Upper lobe of left lung (tissue), 6 donors: ENCODE results near the gene SAXO1. TPM values are rescaled to one million over a fixed set of nuclear protein-coding genes. Genes with fewer than 3 reads are reported as not detected.

Experiments used
- ATAC-seq, 2 donors: fragments of 200-7000 bp; cut with Tn5 transposase; one replicate each; pipeline ENCODE4 v1.9.1; 2022; ENCODE audit warnings: mild to moderate bottlenecking in 2 of 2, moderate library complexity in 2 of 2; ENCODE audit not compliant: low FRiP score in 2 of 2
- DNase-seq, 2 donors: peaks; one replicate each; pipeline ENCODE4 v3.0.0-alpha.2; 2019 to 2020
- H3K27ac ChIP-seq, 4 donors: fragments of 200-600 bp; sonication (generic); one replicate each; pipeline ENCODE4 v1.5.1; 2016 to 2019
- H3K27me3 ChIP-seq, 4 donors: fragments of 200-600 bp; sonication (generic); one replicate each; pipeline ENCODE4 v1.5.1; 2017 to 2019
- H3K36me3 ChIP-seq, 4 donors: fragments of 200-600 bp; sonication (generic); one replicate each; pipeline ENCODE4 v1.5.1; 2016 to 2019
- H3K4me1 ChIP-seq, 4 donors: fragments of 200-600 bp; sonication (generic); one replicate each; pipeline ENCODE4 v1.5.1; 2018 to 2019
- H3K4me3 ChIP-seq, 4 donors: fragments of 200-600 bp; sonication (generic); one replicate each; pipeline ENCODE4 v1.5.1; 2017 to 2019; ENCODE audit warnings: mild to moderate bottlenecking in 2 of 4, moderate library complexity in 1 of 4
- H3K9me3 ChIP-seq, 4 donors: fragments of 200-600 bp; sonication (generic); one replicate each; pipeline ENCODE4 v1.5.1; 2018 to 2019
- EP300 ChIP-seq, 4 donors: sonication (generic); formaldehyde crosslinking; IDR thresholded peaks; one replicate each; pipeline ENCODE4 v1.5.1; 2017; ENCODE audit warnings: antibody characterized with exemption in 4 of 4, control low read depth in 2 of 4
- POLR2A ChIP-seq, 4 donors: fragments of 450-650 bp; IDR thresholded peaks; one replicate each; pipeline ENCODE4 v1.5.1; 2016 to 2017; ENCODE audit warnings: antibody characterized with exemption in 4 of 4, mild to moderate bottlenecking in 2 of 4
- POLR2AphosphoS5 ChIP-seq, 2 donors: sonication (generic); formaldehyde crosslinking; IDR thresholded peaks; one replicate each; pipeline ENCODE4 v1.5.1; 2017; ENCODE audit warnings: antibody characterized with exemption in 2 of 2
- whole genome bisulfite sequencing, 2 donors: methylation state at CpG; one replicate each; pipeline ENCODE4 v1.1.5; 2017 to 2018; 5-methylcytosine and 5-hydroxymethylcytosine counted together
- total RNA-seq, 6 donors: library from RNA; depleted of rRNA in 4 of 6; stranded (reverse); fragments of >200 nt in 4 of 6; gene quantifications; one replicate each; pipeline versions ENCODE4 v1.1.0 to v1.2.1, GENCODE V29; 2016 to 2021
- TF ChIP-seq, protein P1 (sequence below), 6 experiments: fragments of 450-650 bp in 4 of 6; fragments of 200-600 bp in 2 of 6; sonication (generic) in 2 of 6; IDR thresholded peaks; one replicate each; pipeline ENCODE4 v1.5.1; 2016 to 2019; ENCODE audit warnings: antibody characterized with exemption in 6 of 6
- donor health status: DM: no; HTN: no; CAD: no; lungs with moderate emphysema.
- donor health status: DM: no; HTN: yes; CAD: no; lungs with severe emphysema.

SAXO1 gene
- total RNA-seq, 6 donors from 2014 or later, result under 0.01 to 0.22 (median 0.05) TPM; not detected in 2

DNA sequence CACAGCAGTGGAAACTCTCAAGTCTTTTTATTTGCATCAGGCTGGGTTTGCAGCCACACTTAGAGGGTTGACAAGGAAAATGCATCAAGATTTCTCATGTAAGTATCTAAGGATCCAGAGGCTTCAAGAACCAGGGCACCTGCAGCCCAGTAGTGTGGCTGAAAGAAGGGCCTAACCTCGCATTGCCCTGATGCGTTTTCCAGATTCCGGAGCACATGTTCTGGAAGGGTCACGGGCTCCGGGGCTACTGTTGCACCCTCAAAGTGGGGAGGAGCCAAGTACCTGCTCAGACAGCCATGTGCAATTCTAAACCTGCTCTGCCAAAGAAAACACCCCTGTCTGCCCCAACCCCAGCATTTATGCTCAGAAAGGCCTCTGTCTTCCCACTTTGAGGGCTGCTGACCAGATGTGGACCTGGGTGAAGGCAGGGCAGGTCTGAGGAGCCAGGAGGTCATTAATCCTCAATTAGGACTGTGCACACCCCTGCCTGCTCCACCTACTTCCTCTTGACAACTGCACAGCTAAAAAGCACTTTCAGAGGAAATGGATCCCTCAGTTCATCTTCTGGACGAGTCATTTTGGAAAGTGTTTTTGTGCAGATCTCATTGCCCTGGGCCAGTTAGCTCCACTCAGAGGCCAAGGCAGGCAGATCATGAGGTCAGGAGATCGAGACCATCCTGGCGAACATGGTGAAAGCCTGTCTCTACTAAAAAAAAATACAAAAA, 110.7 kb downstream of the SAXO1 start:
- 77 to 80% methylated on average over 8 of the region's 8 CpGs for WGBS, 2 donors
- no peak for TF ChIP-seq POLR2AphosphoS5 (IDR thresholded peaks at IDR 0.05)
- H3K36me3 ChIP-seq, result no peaks in the 10 kb centered on the region
- H3K4me3 ChIP-seq, result no peak overlapping the region
- H3K9me3 ChIP-seq, result no peaks in the 10 kb centered on the region
- no peak overlapping the region for H3K27ac ChIP-seq
- no peaks in the 10 kb centered on the region for H3K27me3 ChIP-seq
- H3K4me1 ChIP-seq, result no peaks in the 10 kb centered on the region
- DNase-seq (no peak), ATAC-seq (peak in 1 of 2 donors; percentile 24)

DNA sequence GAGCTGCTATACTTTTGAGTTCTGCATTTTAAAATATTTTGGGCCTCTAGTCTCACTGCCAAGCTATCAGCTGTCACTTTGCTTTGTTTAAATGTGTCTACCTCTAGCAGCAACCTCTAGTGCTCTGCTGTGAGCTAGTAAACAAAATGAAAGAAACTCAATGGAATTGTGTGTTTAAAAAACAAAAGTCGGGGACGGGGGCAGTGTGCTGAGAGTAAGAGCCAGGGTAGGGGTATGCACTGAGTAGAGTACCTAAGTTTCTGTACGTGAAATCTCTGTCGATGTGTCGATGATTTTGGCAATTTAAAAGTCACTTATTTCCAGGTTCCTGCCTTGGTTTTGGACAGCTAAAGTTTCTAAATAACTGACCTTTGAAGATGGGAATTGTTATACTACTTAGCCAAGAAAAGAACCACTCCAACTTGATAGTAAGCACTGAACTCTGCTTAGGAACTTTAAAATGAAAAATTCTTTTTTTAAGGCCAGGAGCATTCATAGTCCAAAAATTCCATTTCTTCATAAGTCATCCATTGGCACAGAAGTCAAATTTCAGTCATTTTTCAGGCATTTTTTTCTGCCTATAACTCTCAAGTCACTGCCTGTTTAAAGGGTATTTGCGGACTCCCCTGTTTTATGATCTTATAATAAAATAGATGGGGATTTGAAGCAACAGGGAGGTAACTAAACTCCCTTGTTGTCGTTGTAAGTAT, 111.5 kb downstream of the SAXO1 start:
- H3K36me3 ChIP-seq, result no peaks in the 10 kb centered on the region
- no peaks in the 10 kb centered on the region for H3K27me3 ChIP-seq
- H3K4me1 ChIP-seq, result no peaks in the 10 kb centered on the region
- no peak overlapping the region for H3K27ac ChIP-seq
- WGBS, 2 donors, result 82 to 83% methylated on average over 7 of the region's 7 CpGs
- ATAC-seq, result peak in 1 of 2 donors; percentile 22
- H3K4me3 ChIP-seq, result no peak overlapping the region
- no peak for DNase-seq
- TF ChIP-seq, protein P1, sequence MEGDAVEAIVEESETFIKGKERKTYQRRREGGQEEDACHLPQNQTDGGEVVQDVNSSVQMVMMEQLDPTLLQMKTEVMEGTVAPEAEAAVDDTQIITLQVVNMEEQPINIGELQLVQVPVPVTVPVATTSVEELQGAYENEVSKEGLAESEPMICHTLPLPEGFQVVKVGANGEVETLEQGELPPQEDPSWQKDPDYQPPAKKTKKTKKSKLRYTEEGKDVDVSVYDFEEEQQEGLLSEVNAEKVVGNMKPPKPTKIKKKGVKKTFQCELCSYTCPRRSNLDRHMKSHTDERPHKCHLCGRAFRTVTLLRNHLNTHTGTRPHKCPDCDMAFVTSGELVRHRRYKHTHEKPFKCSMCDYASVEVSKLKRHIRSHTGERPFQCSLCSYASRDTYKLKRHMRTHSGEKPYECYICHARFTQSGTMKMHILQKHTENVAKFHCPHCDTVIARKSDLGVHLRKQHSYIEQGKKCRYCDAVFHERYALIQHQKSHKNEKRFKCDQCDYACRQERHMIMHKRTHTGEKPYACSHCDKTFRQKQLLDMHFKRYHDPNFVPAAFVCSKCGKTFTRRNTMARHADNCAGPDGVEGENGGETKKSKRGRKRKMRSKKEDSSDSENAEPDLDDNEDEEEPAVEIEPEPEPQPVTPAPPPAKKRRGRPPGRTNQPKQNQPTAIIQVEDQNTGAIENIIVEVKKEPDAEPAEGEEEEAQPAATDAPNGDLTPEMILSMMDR (IDR thresholded peaks at IDR 0.05), result no peak
- no peak for TF ChIP-seq EP300 (IDR thresholded peaks at IDR 0.05)
- TF ChIP-seq POLR2A (IDR thresholded peaks at IDR 0.05), result no peak
- TF ChIP-seq POLR2AphosphoS5 (IDR thresholded peaks at IDR 0.05), result no peak
- no peaks in the 10 kb centered on the region for H3K9me3 ChIP-seq

DNA sequence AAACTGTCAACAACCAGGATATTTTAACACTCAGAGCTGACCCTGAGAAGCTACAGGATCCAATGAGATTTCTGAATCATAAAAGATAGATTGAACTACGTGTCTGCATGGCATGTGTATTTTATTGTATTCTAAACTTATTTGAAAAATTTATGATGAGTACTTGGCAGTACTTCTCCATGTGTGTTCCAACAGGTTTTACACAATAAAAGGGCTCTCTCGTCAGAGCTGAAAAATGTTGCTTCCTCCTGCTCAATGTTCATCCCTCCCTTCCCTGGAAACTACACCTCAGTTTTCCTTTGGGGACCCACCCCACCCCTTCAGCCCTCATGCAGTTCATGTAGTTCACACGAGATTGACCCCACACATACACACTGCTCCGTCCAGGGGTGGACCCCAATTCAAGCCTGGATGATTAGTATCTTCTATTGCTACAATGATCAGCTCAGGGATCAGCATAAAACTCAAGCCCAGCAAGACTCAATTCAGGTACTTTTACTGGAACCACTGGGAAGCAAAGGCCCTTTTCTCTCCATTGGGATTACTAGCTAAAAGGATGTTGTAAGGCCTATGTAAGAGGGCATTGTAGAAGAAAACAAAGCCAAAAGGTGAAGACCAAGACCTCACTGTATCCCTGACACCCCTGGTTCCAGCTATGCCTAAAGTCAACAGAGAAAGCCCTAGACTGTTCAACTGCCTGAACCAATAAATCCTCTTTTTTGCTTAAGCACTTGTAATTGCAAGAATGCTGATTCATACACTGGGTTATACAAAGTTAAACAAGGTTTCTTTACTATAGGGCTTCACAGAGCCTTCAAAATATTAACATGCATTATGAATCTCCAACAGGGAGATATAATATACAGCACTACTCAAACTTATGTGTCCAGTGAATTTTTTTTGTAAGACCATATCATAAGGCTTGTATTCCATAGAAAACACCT, 112.6 kb downstream of the SAXO1 start:
- TF ChIP-seq POLR2AphosphoS5 (IDR thresholded peaks at IDR 0.05), result no peak
- TF ChIP-seq, protein P1 (IDR thresholded peaks at IDR 0.05), result no peak
- WGBS, 2 donors, result 80 to 81% methylated on average over 4 of the region's 4 CpGs
- peak in 1 of 2 donors; percentile 20 for ATAC-seq

DNA sequence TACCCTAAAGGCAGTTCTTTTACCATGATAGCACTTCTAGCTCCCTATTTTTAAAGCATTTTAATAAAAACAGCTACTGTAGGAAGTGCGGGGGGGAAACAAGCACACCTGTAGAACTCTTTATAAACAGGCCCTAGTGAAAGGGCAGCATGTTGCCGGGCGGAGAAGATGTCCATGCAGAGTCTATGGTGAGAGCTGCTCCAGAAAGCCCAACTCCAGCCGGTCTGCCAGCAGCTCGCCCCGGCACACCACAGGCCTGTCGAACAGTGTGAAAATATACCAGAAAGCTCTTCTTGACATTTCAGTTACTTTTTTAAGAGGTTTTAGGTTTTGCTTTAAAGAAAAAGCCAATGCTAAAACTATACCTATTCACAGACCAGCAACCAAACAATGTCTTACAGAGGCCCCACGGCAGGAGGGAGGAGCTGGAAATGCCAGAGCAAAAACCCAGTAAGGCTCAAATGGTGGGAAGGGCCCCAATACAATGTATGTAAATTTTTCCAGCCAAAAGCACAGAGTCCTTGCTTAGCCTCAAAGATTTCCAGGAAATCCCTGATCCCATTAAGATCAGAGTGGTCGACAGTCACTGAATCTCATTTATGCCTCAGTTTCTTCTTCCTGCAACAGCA, 121.2 kb downstream of the SAXO1 start:
- no peak for ATAC-seq
- H3K9me3 ChIP-seq, result no peaks in the 10 kb centered on the region
- H3K27ac ChIP-seq, result no peak overlapping the region
- H3K27me3 ChIP-seq, result no peaks in the 10 kb centered on the region
- H3K4me1 ChIP-seq, result no peaks in the 10 kb centered on the region
- no peaks in the 10 kb centered on the region for H3K36me3 ChIP-seq
- TF ChIP-seq, protein P1 (IDR thresholded peaks at IDR 0.05), result no peak
- TF ChIP-seq POLR2A (IDR thresholded peaks at IDR 0.05), result no peak
- no peak overlapping the region for H3K4me3 ChIP-seq
- WGBS, 2 donors, result 92% methylated on average over 9 of the region's 9 CpGs
- peak in 1 of 2 donors; percentile 33 for DNase-seq

More for the DNA sequence above, 112.6 kb downstream of the SAXO1 start:
- Histone ChIP-seq H3K27me3 (no peaks in the 10 kb centered on the region), H3K4me3 (no peak overlapping the region), H3K4me1 (no peaks in the 10 kb centered on the region), H3K9me3 (no peaks in the 10 kb centered on the region), H3K36me3 (no peaks in the 10 kb centered on the region), H3K27ac (no peak overlapping the region)
- no peak for DNase-seq

DNA sequence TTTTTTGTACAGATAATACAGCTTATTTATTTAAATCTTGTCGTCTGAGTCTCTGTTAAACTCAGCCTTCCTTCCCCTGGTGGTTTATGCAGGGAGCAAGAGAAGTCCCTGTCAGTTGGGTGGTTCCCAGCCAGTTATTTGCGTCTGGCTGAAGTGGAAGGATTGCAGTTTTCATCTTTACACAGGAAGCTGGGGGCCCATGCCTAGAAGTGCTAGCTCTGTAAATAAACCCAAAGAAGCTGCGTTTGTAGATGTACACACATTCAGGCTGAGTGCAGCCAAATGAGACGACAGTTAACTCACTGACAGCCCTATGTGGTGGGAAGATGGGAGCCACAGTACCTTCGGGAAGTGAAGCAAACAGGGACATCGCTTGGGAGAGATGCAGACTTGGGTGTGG, 122.1 kb downstream of the SAXO1 start:
- no peak for TF ChIP-seq POLR2A (IDR thresholded peaks at IDR 0.05)
- TF ChIP-seq POLR2AphosphoS5 (IDR thresholded peaks at IDR 0.05), result no peak
- TF ChIP-seq, protein P1 (IDR thresholded peaks at IDR 0.05), result no peak
- TF ChIP-seq EP300 (IDR thresholded peaks at IDR 0.05), result no peak
- no peak for DNase-seq
- no peak overlapping the region for H3K4me3 ChIP-seq

More for the DNA sequence above, 122.1 kb downstream of the SAXO1 start:
- no peaks in the 10 kb centered on the region for H3K4me1 ChIP-seq
- no peaks in the 10 kb centered on the region for H3K27me3 ChIP-seq
- 35 to 37% methylated on average over 6 of the region's 6 CpGs for WGBS, 2 donors
- H3K9me3 ChIP-seq, result no peaks in the 10 kb centered on the region
- no peak overlapping the region for H3K27ac ChIP-seq
- no peak for ATAC-seq
- H3K36me3 ChIP-seq, result no peaks in the 10 kb centered on the region
